ENCODE data around the gene PSORS1C1.
A peak's percentile ranks its signal among the peaks of the same experiment; 100 is the strongest.

Gene PSORS1C1

GRCh38 chr6:31152781-31153180 lies 38.2 kb downstream of the PSORS1C1 start:
- H3K27ac ChIP-seq = no peak overlapping the region

GRCh38 chr6:31154436-31154835 lies 39.8 kb downstream of the PSORS1C1 start:
- no peak overlapping the region for H3K27ac ChIP-seq
- TF ChIP-seq CTCF (conservative IDR thresholded peaks at IDR 0.05) (no peak), ZFX (IDR thresholded peaks at IDR 0.05) (no peak)

More at GRCh38 chr6:31152781-31153180, 38.2 kb downstream of the PSORS1C1 start:
- no peak for TF ChIP-seq CTCF (conservative IDR thresholded peaks at IDR 0.05)
- TF ChIP-seq ZFX (IDR thresholded peaks at IDR 0.05) = no peak

- H3K27ac ChIP-seq = no peak overlapping the region
- no peak for TF ChIP-seq ZFX (IDR thresholded peaks at IDR 0.05)
- TF ChIP-seq CTCF (conservative IDR thresholded peaks at IDR 0.05) = no peak
These were observed 42.0 kb downstream of the PSORS1C1 start for GRCh38 chr6:31156641-31157040.

- H3K27ac ChIP-seq = peak within 1 kb of the TSS; percentile 78
- TF ChIP-seq ZFX (IDR thresholded peaks at IDR 0.05) (no peak), CTCF (conservative IDR thresholded peaks at IDR 0.05) (no peak)
These were observed 43.0 kb downstream of the PSORS1C1 start, which contains the start of gene CCHCR1 for GRCh38 chr6:31157513-31158139. TSS of gene CCHCR1 (minus strand) at chr6:31157802. CDS start at chr6:31157600, 202 bp downstream.

GRCh38 chr6:31158140-31158862 lies 43.7 kb downstream of the PSORS1C1 start, which contains the start of gene TCF19:
TSS of gene TCF19 (plus strand) at chr6:31158589. CDS start at chr6:31159470, 881 bp downstream.
- peak within 1 kb of the TSS; percentile 78 for H3K27ac ChIP-seq
- TF ChIP-seq ZFX (IDR thresholded peaks at IDR 0.05) (peak; percentile 25; the same call in 1 of the 2 replicates), CTCF (conservative IDR thresholded peaks at IDR 0.05) (no peak)

- peak overlapping the region; percentile 78 for H3K27ac ChIP-seq
- no peak for TF ChIP-seq ZFX (IDR thresholded peaks at IDR 0.05)
- TF ChIP-seq CTCF (conservative IDR thresholded peaks at IDR 0.05) = no peak
These were observed 44.6 kb downstream of the PSORS1C1 start for GRCh38 chr6:31158863-31159855.
